ENCODE results near the gene CELF6.
"Not testable (repeated sequence)": the region's sequence is repeated elsewhere in the genome, so short reads cannot be mapped to it uniquely, and the experiment has no call there.

CELF6 gene

GRCh38 chr15:72278737-72279136 lies 41.2 kb downstream of the CELF6 start:
- no peak for DNase-seq (ENCODE audit: low read depth in 1 of 2, low spot score in 1 of 2)
- in situ Hi-C loops (cut with HindIII; ENCODE audit: low pct_unique_long_range_greater_than_20kb, low sequenced_read_pairs), result no loop called here
- TF ChIP-seq JUND (IDR thresholded peaks at IDR 0.05; ENCODE audit: low read depth), result no peak

GRCh38 chr15:72276326-72276700 lies 43.6 kb downstream of the CELF6 start:
- in situ Hi-C loops (cut with HindIII; ENCODE audit: low pct_unique_long_range_greater_than_20kb, low sequenced_read_pairs), result no loop called here
- TF ChIP-seq JUND (IDR thresholded peaks at IDR 0.05; ENCODE audit: low read depth), result no peak
- no peak for DNase-seq (ENCODE audit: low read depth in 1 of 2, low spot score in 1 of 2)

- in situ Hi-C loops (cut with HindIII; ENCODE audit: low pct_unique_long_range_greater_than_20kb, low sequenced_read_pairs), result not testable (repeated sequence)
Measured at GRCh38 chr15:72275635-72276325, 44.2 kb downstream of the CELF6 start.

GRCh38 chr15:72272997-72273352 lies 47.0 kb downstream of the CELF6 start:
- no peak for TF ChIP-seq JUND (IDR thresholded peaks at IDR 0.05; ENCODE audit: low read depth)
- in situ Hi-C loops (cut with HindIII; ENCODE audit: low pct_unique_long_range_greater_than_20kb, low sequenced_read_pairs), result no loop called here
- DNase-seq (ENCODE audit: low read depth in 1 of 2, low spot score in 1 of 2), result no peak

More at GRCh38 chr15:72275635-72276325, 44.2 kb downstream of the CELF6 start:
- not testable (repeated sequence) for DNase-seq (ENCODE audit: low read depth in 1 of 2, low spot score in 1 of 2)

GRCh38 chr15:72272213-72272996 lies 47.6 kb downstream of the CELF6 start, which contains the start of gene PARP6:
Gene PARP6 (minus strand): TSS chr15:72272554. CDS start chr15:72267477, 5,077 bp downstream.
- in situ Hi-C loops (cut with HindIII; ENCODE audit: low pct_unique_long_range_greater_than_20kb, low sequenced_read_pairs), result no loop called here
- peak; percentile 96 to 99 for DNase-seq (ENCODE audit: low read depth in 1 of 2, low spot score in 1 of 2)
- TF ChIP-seq JUND (IDR thresholded peaks at IDR 0.05; ENCODE audit: low read depth), result no peak

- in situ Hi-C loops (cut with HindIII; ENCODE audit: low pct_unique_long_range_greater_than_20kb, low sequenced_read_pairs), result no loop called here
- DNase-seq (ENCODE audit: low read depth in 1 of 2, low spot score in 1 of 2), result peak in 1 of 2 experiments; percentile 24
- no peak for TF ChIP-seq JUND (IDR thresholded peaks at IDR 0.05; ENCODE audit: low read depth)
Measured at GRCh38 chr15:72271895-72272212, 48.1 kb downstream of the CELF6 start.

- TF ChIP-seq JUND (IDR thresholded peaks at IDR 0.05; ENCODE audit: low read depth), result no peak
- in situ Hi-C loops (cut with HindIII; ENCODE audit: low pct_unique_long_range_greater_than_20kb, low sequenced_read_pairs), result no loop called here
- no peak for DNase-seq (ENCODE audit: low read depth in 1 of 2, low spot score in 1 of 2)
Measured at GRCh38 chr15:72271221-72271620, 48.7 kb downstream of the CELF6 start.

GRCh38 chr15:72269739-72270138 lies 50.2 kb downstream of the CELF6 start:
- DNase-seq (ENCODE audit: low read depth in 1 of 2, low spot score in 1 of 2), result no peak
- in situ Hi-C loops (cut with HindIII; ENCODE audit: low pct_unique_long_range_greater_than_20kb, low sequenced_read_pairs), result no loop called here
- no peak for TF ChIP-seq JUND (IDR thresholded peaks at IDR 0.05; ENCODE audit: low read depth)

- TF ChIP-seq JUND (IDR thresholded peaks at IDR 0.05; ENCODE audit: low read depth), result no peak
- in situ Hi-C loops (cut with HindIII; ENCODE audit: low pct_unique_long_range_greater_than_20kb, low sequenced_read_pairs), result no loop called here
- DNase-seq (ENCODE audit: low read depth in 1 of 2, low spot score in 1 of 2), result no peak
Measured at GRCh38 chr15:72265031-72265430, 54.9 kb downstream of the CELF6 start.

GRCh38 chr15:72252663-72253299 lies 67.2 kb downstream of the CELF6 start:
- in situ Hi-C loops (cut with HindIII; ENCODE audit: low pct_unique_long_range_greater_than_20kb, low sequenced_read_pairs), result no loop called here
- DNase-seq (ENCODE audit: low read depth in 1 of 2, low spot score in 1 of 2), result no peak
- TF ChIP-seq JUND (IDR thresholded peaks at IDR 0.05; ENCODE audit: low read depth), result no peak

GRCh38 chr15:72249142-72249810 lies 70.7 kb downstream of the CELF6 start:
- no peak for TF ChIP-seq JUND (IDR thresholded peaks at IDR 0.05; ENCODE audit: low read depth)
- in situ Hi-C loops (cut with HindIII; ENCODE audit: low pct_unique_long_range_greater_than_20kb, low sequenced_read_pairs), result no loop called here
- DNase-seq (ENCODE audit: low read depth in 1 of 2, low spot score in 1 of 2), result no peak

- TF ChIP-seq JUND (IDR thresholded peaks at IDR 0.05; ENCODE audit: low read depth), result no peak
- in situ Hi-C loops (cut with HindIII; ENCODE audit: low pct_unique_long_range_greater_than_20kb, low sequenced_read_pairs), result no loop called here
- DNase-seq (ENCODE audit: low read depth in 1 of 2, low spot score in 1 of 2), result no peak
Measured at GRCh38 chr15:72248514-72248913, 71.4 kb downstream of the CELF6 start.
